ENCODE results near the gene DNM2.
"Not testable (repeated sequence)": the region's sequence is repeated elsewhere in the genome, so short reads cannot be mapped to it uniquely, and the experiment has no call there.

The DNM2 gene

GRCh38 chr19:10727685-10728201, 9.9 kb downstream of the DNM2 start:
- DNase-seq, result no peak

- DNase-seq, result no peak
These were observed 11.5 kb downstream of the DNM2 start for GRCh38 chr19:10729411-10729810.

GRCh38 chr19:10730932-10731331, 13.1 kb downstream of the DNM2 start:
- DNase-seq, result no peak

GRCh38 chr19:10735741-10736140, 17.9 kb downstream of the DNM2 start:
- no peak for DNase-seq

GRCh38 chr19:10736189-10736588, 18.3 kb downstream of the DNM2 start:
- no peak for DNase-seq

- no peak for DNase-seq
These were observed 19.2 kb downstream of the DNM2 start for GRCh38 chr19:10736916-10737551.

GRCh38 chr19:10737722-10738121, 19.8 kb downstream of the DNM2 start:
- DNase-seq, result no peak

- no peak for DNase-seq
These were observed 22.9 kb downstream of the DNM2 start for GRCh38 chr19:10740798-10741197.

GRCh38 chr19:10742476-10742875, 24.6 kb downstream of the DNM2 start:
- DNase-seq, result no peak

- DNase-seq, result no peak
These were observed 26.4 kb downstream of the DNM2 start for GRCh38 chr19:10744253-10744798.

GRCh38 chr19:10744801-10745293, 27.0 kb downstream of the DNM2 start:
- no peak for DNase-seq

GRCh38 chr19:10746437-10746836, 28.6 kb downstream of the DNM2 start:
- DNase-seq, result not testable (repeated sequence)

GRCh38 chr19:10747271-10747670, 29.4 kb downstream of the DNM2 start:
- no peak for DNase-seq

GRCh38 chr19:10747674-10748073, 29.8 kb downstream of the DNM2 start:
- DNase-seq, result no peak

GRCh38 chr19:10748195-10748926, 30.5 kb downstream of the DNM2 start:
- no peak for DNase-seq

GRCh38 chr19:10748927-10749434, 31.1 kb downstream of the DNM2 start:
- no peak for DNase-seq

GRCh38 chr19:10749435-10750384, 31.8 kb downstream of the DNM2 start:
- DNase-seq, result no peak

GRCh38 chr19:10751109-10751953, 33.5 kb downstream of the DNM2 start:
- no peak for DNase-seq

- no peak for DNase-seq
These were observed 34.5 kb downstream of the DNM2 start for GRCh38 chr19:10752237-10752912.

GRCh38 chr19:10752913-10753704, 35.2 kb downstream of the DNM2 start:
- DNase-seq, result no peak

Data from CD4-positive, alpha-beta T cell treated with Interleukin-17A for 1 hour (primary cell).